NOMO-1 treated with DMSO at 0.1 percent for 48 hours (cell line): Measurements from ENCODE around the gene ENHO.
"Not testable (repeated sequence)": the region's sequence is repeated elsewhere in the genome, so short reads cannot be mapped to it uniquely, and the experiment has no call there.

Experiments used
- DNase-seq: peaks from one replicate; lab custom pipeline; 2025; ENCODE audit not compliant: unreplicated experiment; lab: John Stamatoyannopoulos, UW

ENHO gene

GRCh38 chr9:34482746-34483145 is 40.0 kb downstream of the ENHO start:
- not testable (repeated sequence) for DNase-seq

- not testable (repeated sequence) for DNase-seq
Observed at GRCh38 chr9:34481620-34482019, 41.2 kb downstream of the ENHO start.

GRCh38 chr9:34479431-34479866 is 43.3 kb downstream of the ENHO start:
- no peak for DNase-seq

- no peak for DNase-seq
Observed at GRCh38 chr9:34477541-34477940, 45.2 kb downstream of the ENHO start.

GRCh38 chr9:34475097-34475496 is 47.7 kb downstream of the ENHO start:
- DNase-seq = no peak
